Neutrophil (primary cell): ENCODE results near the gene SARDH.
"Not testable (repeated sequence)": the region's sequence is repeated elsewhere in the genome, so short reads cannot be mapped to it uniquely, and the experiment has no call there.

Source experiments
- H3K27ac ChIP-seq: fragments of 200-600 bp; sonication (generic); 2 replicates; pipeline ENCODE4 v1.5.1; 2016; ENCODE audit warnings: mild to moderate bottlenecking, moderate library complexity
- H3K27me3 ChIP-seq: fragments of 200-600 bp; sonication (generic); 2 replicates; pipeline ENCODE4 v1.6.0; 2016; ENCODE audit warnings: mild to moderate bottlenecking
- H3K36me3 ChIP-seq: fragments of 200-600 bp; sonication (generic); 2 replicates; pipeline ENCODE4 v1.5.1; 2017
- H3K4me1 ChIP-seq, 2 experiments: fragments of 200-600 bp in 1 of 2; sonication (generic) in 1 of 2; 1 replicate in 1 of 2; 2 replicates in 1 of 2; pipeline versions ENCODE4 v1.5.1 to v1.6.1; 2013 to 2016; ENCODE audit warnings: low read depth in 1 of 2, low read length in 1 of 2, mild to moderate bottlenecking in 1 of 2, moderate library complexity in 1 of 2; ENCODE audit not compliant: control insufficient read depth in 1 of 2, insufficient read depth in 1 of 2
- H3K4me3 ChIP-seq, 2 experiments: fragments of 200-600 bp in 1 of 2; sonication (generic) in 1 of 2; 1 replicate in 1 of 2; 2 replicates in 1 of 2; pipeline ENCODE4 v1.5.1; 2013 to 2016; ENCODE audit warnings: low read depth in 1 of 2, low read length in 1 of 2, mild to moderate bottlenecking in 1 of 2, moderate library complexity in 1 of 2
- H3K9me3 ChIP-seq: fragments of 200-600 bp; sonication (generic); 2 replicates; pipeline ENCODE4 v1.5.1; 2016
- TF ChIP-seq, protein P1 (sequence below): fragments of 200-600 bp; sonication (generic); IDR thresholded peaks from 2 replicates; pipeline ENCODE4 v1.5.1; 2016; ENCODE audit warnings: antibody characterized with exemption

The SARDH gene

DNA sequence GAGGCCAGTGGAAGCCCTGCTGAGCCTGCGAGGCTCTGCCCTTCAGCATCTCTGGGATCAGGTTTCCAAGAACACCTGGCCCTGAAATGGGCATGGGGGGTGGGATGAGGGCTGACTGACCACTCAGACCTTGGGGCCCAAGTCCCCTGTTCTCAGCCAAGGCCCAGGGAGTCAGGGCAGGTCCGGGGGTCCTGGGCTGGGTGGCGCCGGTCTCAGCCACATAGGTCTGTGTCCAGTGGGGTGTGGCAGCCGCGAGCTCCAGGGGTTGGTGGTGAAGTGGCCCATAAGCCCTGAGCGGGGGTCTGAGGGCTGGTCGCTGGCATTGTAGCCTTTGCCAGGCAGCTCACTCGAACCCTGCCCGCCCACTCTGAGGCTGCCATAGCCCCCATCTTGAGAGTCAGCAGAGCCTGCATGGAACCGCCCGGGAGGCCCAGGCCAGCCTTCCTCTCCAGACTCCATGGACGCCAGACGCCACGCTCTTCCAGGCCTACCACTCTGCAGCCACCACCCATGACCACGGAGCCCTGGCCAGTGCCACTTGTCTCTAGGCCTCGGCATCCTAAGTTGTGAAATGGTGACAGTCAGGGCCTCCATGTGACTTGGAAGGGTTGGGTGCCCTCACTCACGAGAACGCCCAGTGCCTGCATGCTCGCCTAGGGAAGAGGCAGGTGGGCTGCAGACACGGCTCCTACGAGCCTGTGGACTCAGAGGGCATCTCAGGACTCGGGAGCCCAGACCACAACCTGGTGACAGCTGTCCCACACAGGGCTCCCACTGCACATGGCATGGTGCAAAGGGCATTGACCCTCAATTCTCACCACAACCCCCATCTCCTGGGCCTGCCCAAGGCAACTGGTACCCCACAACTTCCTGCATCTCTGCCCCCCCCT lies 108.7 kb downstream of the SARDH start:
- no peak overlapping the region for H3K27ac ChIP-seq
- peaks cover 14% of the 10 kb centered on the region for H3K27me3 ChIP-seq
- H3K4me1 ChIP-seq: no peaks in the 10 kb centered on the region
- TF ChIP-seq, protein P1, sequence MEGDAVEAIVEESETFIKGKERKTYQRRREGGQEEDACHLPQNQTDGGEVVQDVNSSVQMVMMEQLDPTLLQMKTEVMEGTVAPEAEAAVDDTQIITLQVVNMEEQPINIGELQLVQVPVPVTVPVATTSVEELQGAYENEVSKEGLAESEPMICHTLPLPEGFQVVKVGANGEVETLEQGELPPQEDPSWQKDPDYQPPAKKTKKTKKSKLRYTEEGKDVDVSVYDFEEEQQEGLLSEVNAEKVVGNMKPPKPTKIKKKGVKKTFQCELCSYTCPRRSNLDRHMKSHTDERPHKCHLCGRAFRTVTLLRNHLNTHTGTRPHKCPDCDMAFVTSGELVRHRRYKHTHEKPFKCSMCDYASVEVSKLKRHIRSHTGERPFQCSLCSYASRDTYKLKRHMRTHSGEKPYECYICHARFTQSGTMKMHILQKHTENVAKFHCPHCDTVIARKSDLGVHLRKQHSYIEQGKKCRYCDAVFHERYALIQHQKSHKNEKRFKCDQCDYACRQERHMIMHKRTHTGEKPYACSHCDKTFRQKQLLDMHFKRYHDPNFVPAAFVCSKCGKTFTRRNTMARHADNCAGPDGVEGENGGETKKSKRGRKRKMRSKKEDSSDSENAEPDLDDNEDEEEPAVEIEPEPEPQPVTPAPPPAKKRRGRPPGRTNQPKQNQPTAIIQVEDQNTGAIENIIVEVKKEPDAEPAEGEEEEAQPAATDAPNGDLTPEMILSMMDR: no peak
- no peak overlapping the region for H3K4me3 ChIP-seq
- no peaks in the 10 kb centered on the region for H3K9me3 ChIP-seq
- no peaks in the 10 kb centered on the region for H3K36me3 ChIP-seq

DNA sequence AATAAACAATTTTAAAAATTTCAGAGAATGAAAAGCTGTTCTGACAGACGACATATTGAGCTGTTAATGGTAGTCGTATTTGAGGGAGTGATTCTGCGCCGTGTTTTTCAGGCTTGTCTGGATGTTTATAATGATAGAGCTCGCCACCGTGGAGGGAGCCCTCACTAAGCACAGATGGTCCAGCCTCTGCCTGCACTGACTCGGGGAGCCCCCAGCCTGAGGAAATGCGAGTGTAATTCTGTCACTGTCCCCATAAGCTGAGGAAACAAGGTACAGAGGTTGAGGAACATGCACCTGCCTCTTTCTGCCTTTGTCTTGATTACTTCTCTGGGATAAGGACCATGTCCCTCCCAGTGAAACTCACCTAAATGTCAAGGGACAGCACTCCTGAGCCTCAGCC lies 109.4 kb downstream of the SARDH start:
- TF ChIP-seq, protein P1: no peak
- no peaks in the 10 kb centered on the region for H3K9me3 ChIP-seq
- H3K27ac ChIP-seq: no peak overlapping the region
- no peaks in the 10 kb centered on the region for H3K36me3 ChIP-seq
- no peak overlapping the region for H3K4me3 ChIP-seq
- no peaks in the 10 kb centered on the region for H3K4me1 ChIP-seq
- H3K27me3 ChIP-seq: peaks cover 8% of the 10 kb centered on the region

DNA sequence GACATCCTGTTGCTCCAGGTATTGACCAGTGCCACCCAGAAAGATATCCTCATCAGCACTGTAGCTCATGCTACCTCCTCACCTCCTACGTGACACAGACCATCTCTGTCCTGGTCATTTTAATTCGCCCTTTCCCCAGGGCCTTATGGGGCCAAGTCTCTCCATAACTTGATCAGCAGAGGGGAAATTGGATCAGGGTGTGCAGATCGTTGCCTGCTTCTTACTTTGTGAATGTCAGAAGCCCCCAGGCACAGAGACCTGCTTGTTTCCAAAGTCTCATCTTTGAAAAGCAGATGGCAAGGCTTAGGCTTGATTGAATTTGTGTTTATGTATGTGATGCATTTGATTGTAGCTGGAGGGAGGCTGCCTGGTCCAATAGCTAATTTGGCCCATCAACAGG lies 110.8 kb downstream of the SARDH start:
- TF ChIP-seq, protein P1: no peak
- Histone ChIP-seq H3K27me3 (peaks cover 3% of the 10 kb centered on the region), H3K4me1 (no peaks in the 10 kb centered on the region), H3K4me3 (no peak overlapping the region), H3K27ac (no peak overlapping the region), H3K9me3 (no peaks in the 10 kb centered on the region), H3K36me3 (no peaks in the 10 kb centered on the region)

DNA sequence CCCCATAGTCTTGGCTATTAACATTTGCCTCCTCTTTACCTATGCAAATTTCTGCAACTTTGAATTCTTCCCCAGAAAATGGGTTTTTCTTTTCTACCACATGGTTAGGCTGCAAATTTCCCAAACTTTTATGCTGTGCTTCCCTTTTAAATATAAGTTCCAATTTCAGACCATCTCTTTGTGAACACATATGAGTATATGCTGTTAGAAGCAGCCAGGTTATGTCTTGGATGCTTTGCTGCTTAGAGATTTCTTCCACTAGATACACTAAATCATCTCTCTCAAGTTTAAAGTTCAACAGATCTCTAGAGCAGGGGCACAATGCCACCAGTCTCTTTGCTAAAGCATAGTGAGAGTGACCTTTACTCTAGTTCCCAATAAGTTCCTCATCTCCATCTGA lies 112.1 kb downstream of the SARDH start:
- H3K4me1 ChIP-seq, H3K9me3 ChIP-seq, H3K4me3 ChIP-seq, H3K36me3 ChIP-seq, H3K27ac ChIP-seq: not testable (repeated sequence)
- peaks cover 13% of the 10 kb centered on the region for H3K27me3 ChIP-seq

DNA sequence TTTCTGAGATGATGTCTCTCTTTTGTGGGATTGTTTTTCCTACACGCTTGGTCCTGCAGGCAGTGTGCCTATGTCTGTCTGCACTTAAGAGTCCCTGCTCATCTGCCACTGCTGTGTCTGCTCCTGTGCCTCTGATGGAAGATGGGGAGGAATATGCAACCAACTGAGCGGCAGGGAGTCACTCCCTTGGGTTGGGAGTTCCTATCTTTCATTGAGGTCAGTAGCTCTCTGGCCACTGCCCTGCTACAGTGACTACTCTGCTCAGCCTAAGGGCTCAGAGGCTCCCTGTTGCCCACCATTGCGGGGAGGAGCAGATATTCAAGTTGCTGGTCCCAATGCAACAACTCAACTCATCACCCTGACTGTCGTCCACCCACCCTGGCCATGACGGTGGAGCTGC lies 115.6 kb downstream of the SARDH start:
- Histone ChIP-seq H3K27me3 (peaks cover 41% of the 10 kb centered on the region), H3K27ac (no peak overlapping the region), H3K4me3 (no peak overlapping the region), H3K36me3 (no peaks in the 10 kb centered on the region), H3K9me3 (no peaks in the 10 kb centered on the region), H3K4me1 (no peaks in the 10 kb centered on the region)
- TF ChIP-seq, protein P1: no peak

DNA sequence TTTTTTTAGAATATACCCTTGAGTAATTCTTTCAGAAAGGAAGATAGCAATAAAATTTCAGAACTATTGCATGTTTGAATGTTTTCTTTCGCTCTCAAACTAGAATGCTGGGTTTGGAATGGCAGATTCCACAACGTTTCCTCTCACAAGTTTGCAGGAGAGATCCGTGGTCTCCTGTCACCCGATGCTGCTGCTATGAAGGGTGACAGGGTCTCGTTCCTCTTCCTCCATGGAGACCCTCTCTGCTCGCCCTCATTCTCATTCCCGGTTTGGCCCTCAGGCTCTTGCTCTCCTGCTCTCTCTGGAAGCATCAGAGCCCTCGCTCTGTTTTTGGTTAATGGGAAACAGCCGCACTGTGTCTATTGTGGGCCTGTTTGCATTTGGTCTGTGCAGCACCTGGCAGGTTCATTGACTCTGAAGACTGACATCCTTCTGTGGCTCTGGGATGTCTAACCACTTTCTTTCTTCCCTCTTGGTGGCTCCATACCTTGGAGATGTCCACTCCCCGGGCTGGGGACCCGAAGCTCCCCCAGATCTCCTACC lies 116.4 kb downstream of the SARDH start:
- Histone ChIP-seq H3K4me3 (no peak overlapping the region), H3K27ac (no peak overlapping the region), H3K4me1 (no peaks in the 10 kb centered on the region), H3K36me3 (no peaks in the 10 kb centered on the region), H3K27me3 (peaks cover 46% of the 10 kb centered on the region), H3K9me3 (no peaks in the 10 kb centered on the region)
- TF ChIP-seq, protein P1: no peak
